CD4-positive, CD25-positive, alpha-beta regulatory T cell (primary cell): Measurements from ENCODE around the gene PAK1. TPM values are rescaled to one million over a fixed set of nuclear protein-coding genes. Genes with fewer than 3 reads are reported as not detected.
A peak's percentile ranks its signal among the peaks of the same experiment; 100 is the strongest.

Source experiments
- ATAC-seq, 2 donors: fragments of 150-1000 bp; cut with Tn5 transposase; one replicate each; pipeline ENCODE4 v1.10.0; 2021; ENCODE audit warnings: low read depth in 2 of 2, moderate number of reproducible peaks in 2 of 2, moderate library complexity in 1 of 2
- DNase-seq, 3 donors: peaks; one replicate each; pipeline versions ENCODE4 v3.0.0 to v3.0.0-alpha.2; 2012 to 2022; ENCODE audit warnings: mixed read lengths in 1 of 3
- H3K27ac ChIP-seq: one replicate; pipeline ENCODE4 v1.7.0; 2013; ENCODE audit warnings: mild to moderate bottlenecking, low read length; ENCODE audit not compliant: insufficient read depth, poor library complexity, severe bottlenecking
- H3K27me3 ChIP-seq: one replicate; pipeline ENCODE4 v1.7.0; 2013; ENCODE audit warnings: low read length; ENCODE audit not compliant: control insufficient read depth, insufficient read depth
- H3K36me3 ChIP-seq: one replicate; pipeline ENCODE4 v1.7.0; 2013; ENCODE audit warnings: mild to moderate bottlenecking, low read length, moderate library complexity; ENCODE audit not compliant: control insufficient read depth, insufficient read depth
- H3K4me1 ChIP-seq: 2 replicates; pipeline ENCODE4 v1.7.0; 2013; ENCODE audit warnings: mild to moderate bottlenecking, low read length; ENCODE audit not compliant: insufficient read depth, control insufficient read depth, poor library complexity, severe bottlenecking
- H3K4me3 ChIP-seq: one replicate; pipeline ENCODE4 v1.7.0; 2013; ENCODE audit warnings: low read depth, mild to moderate bottlenecking, low read length, moderate library complexity
- H3K9me3 ChIP-seq, 2 experiments: 1 replicate in 1 of 2; 2 replicates in 1 of 2; pipeline ENCODE4 v1.7.0; 2013; ENCODE audit warnings: low read length in 2 of 2, mild to moderate bottlenecking in 1 of 2, moderate library complexity in 1 of 2; ENCODE audit not compliant: control insufficient read depth in 2 of 2
- H3K27ac Mint-ChIP-seq, 3 donors: one replicate each; pipeline ENCODE4 v1.8.0; 2020 to 2022; ENCODE audit warnings: mild to moderate bottlenecking in 3 of 3, mixed read lengths in 3 of 3, moderate library complexity in 2 of 3
- H3K27me3 Mint-ChIP-seq: one replicate; pipeline ENCODE4 v1.8.0; 2022; ENCODE audit warnings: mild to moderate bottlenecking, mixed read lengths
- H3K36me3 Mint-ChIP-seq: one replicate; pipeline ENCODE4 v1.8.0; 2020; ENCODE audit warnings: mixed read lengths
- H3K4me1 Mint-ChIP-seq, 4 donors: one replicate each; pipeline ENCODE4 v1.8.0; 2020 to 2022; ENCODE audit warnings: mixed read lengths in 4 of 4, mild to moderate bottlenecking in 1 of 4
- H3K4me3 Mint-ChIP-seq, 4 donors: one replicate each; pipeline ENCODE4 v1.8.0; 2020 to 2022; ENCODE audit warnings: mild to moderate bottlenecking in 4 of 4, mixed read lengths in 4 of 4, moderate library complexity in 3 of 4
- H3K9me3 Mint-ChIP-seq, 7 donors: one replicate each; pipeline ENCODE4 v1.8.0; 2020 to 2022; ENCODE audit warnings: mixed read lengths in 7 of 7, mild to moderate bottlenecking in 3 of 7, moderate library complexity in 2 of 7
- polyA plus RNA-seq, 4 donors: library from polyadenylated mRNA; unstranded; fragments of 300-500 nt; fragmentation: Illumina TruSeq; gene quantifications; one replicate each; pipeline ENCODE4 v1.2.3, GENCODE V29; 2021
- total RNA-seq: library from RNA; stranded (reverse); gene quantifications from one replicate; pipeline ENCODE4 v1.2.3, GENCODE V29; 2022

The PAK1 gene
- total and polyA plus RNA-seq, 5 donors from 2014 or later = 8.0 to 15.3 (median 13.8) TPM

- peaks cover 0 to 2% (median 0%) of the 10 kb centered on the region in 7 donors for H3K9me3 Mint-ChIP-seq
- H3K36me3 ChIP-seq = no peaks in the 10 kb centered on the region
- peak overlapping the region; percentile 82 to 98 (median 92) for H3K4me3 Mint-ChIP-seq
- no peaks in the 10 kb centered on the region for H3K27me3 Mint-ChIP-seq
- peaks cover 4% of the 10 kb centered on the region for H3K36me3 Mint-ChIP-seq
- ATAC-seq (no peak), DNase-seq (no peak)
- H3K27ac ChIP-seq = no peak overlapping the region
- peak overlapping the region; percentile 64 to 95 (median 94) for H3K27ac Mint-ChIP-seq
- peaks cover 21 to 47% (median 34%) of the 10 kb centered on the region in 4 donors for H3K4me1 Mint-ChIP-seq
- peaks cover 36% of the 10 kb centered on the region for H3K4me1 ChIP-seq
- H3K9me3 ChIP-seq = no peaks in the 10 kb centered on the region
- H3K4me3 ChIP-seq = peak overlapping the region; percentile 66
- no peaks in the 10 kb centered on the region for H3K27me3 ChIP-seq
Observed at GRCh38 chr11:77410076-77410827, 63.6 kb downstream of the PAK1 start.

DNA sequence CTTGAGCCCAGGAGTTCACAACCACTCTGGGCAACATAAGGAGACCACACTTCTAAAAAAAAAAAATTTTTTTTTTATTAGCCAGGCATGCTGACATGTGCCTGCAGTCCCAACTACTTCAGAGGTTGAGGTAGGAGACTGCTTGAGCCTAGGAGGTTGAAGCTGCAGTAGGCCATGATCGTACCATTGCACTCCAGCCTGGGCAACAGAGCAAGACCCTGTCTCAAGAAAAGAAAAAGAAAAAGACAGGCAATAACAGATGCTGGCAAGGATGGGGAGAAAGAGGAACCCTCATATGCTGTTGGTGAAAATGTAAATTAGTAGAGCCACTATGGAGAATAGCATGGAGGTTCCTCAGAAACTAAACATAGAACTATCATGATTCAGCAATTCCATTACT lies 64.8 kb downstream of the PAK1 start:
- no peaks in the 10 kb centered on the region for H3K27me3 ChIP-seq
- peak overlapping the region in 1 of 4 donors; percentile 82 for H3K4me3 Mint-ChIP-seq
- no peaks in the 10 kb centered on the region for H3K9me3 ChIP-seq
- ATAC-seq (no peak), DNase-seq (no peak)
- no peak overlapping the region for H3K27ac Mint-ChIP-seq
- H3K27ac ChIP-seq = no peak overlapping the region
- H3K9me3 Mint-ChIP-seq = peaks cover 0 to 2% (median 0%) of the 10 kb centered on the region in 7 donors
- no peaks in the 10 kb centered on the region for H3K27me3 Mint-ChIP-seq
- H3K36me3 Mint-ChIP-seq = peaks cover 4% of the 10 kb centered on the region
- peaks cover 36% of the 10 kb centered on the region for H3K4me1 ChIP-seq
- H3K36me3 ChIP-seq = no peaks in the 10 kb centered on the region
- no peak overlapping the region for H3K4me3 ChIP-seq
- peaks cover 21 to 47% (median 34%) of the 10 kb centered on the region in 4 donors for H3K4me1 Mint-ChIP-seq

- H3K4me1 ChIP-seq = peaks cover 36% of the 10 kb centered on the region
- Mint-ChIP-seq H3K4me1 (peaks cover 21 to 52% (median 39%) of the 10 kb centered on the region in 4 donors), H3K36me3 (peaks cover 13% of the 10 kb centered on the region), H3K27ac (no peak overlapping the region), H3K9me3 (no peaks in the 10 kb centered on the region), H3K4me3 (peak overlapping the region in 1 of 4 donors; percentile 39), H3K27me3 (no peaks in the 10 kb centered on the region)
- H3K9me3 ChIP-seq = no peaks in the 10 kb centered on the region
- DNase-seq (no peak), ATAC-seq (no peak)
- no peaks in the 10 kb centered on the region for H3K27me3 ChIP-seq
- H3K36me3 ChIP-seq = no peaks in the 10 kb centered on the region
- no peak overlapping the region for H3K4me3 ChIP-seq
- H3K27ac ChIP-seq = no peak overlapping the region
Observed at GRCh38 chr11:77407613-77408012, 66.3 kb downstream of the PAK1 start.

GRCh38 chr11:77406396-77406795 lies 67.5 kb downstream of the PAK1 start:
- ATAC-seq = no peak
- no peak overlapping the region for H3K27ac Mint-ChIP-seq
- peaks cover 21 to 44% (median 31%) of the 10 kb centered on the region in 4 donors for H3K4me1 Mint-ChIP-seq
- no peak overlapping the region for H3K4me3 ChIP-seq
- H3K4me1 ChIP-seq = peaks cover 23% of the 10 kb centered on the region
- H3K27me3 Mint-ChIP-seq = no peaks in the 10 kb centered on the region
- no peak overlapping the region for H3K27ac ChIP-seq
- no peaks in the 10 kb centered on the region for H3K9me3 Mint-ChIP-seq
- H3K36me3 ChIP-seq = no peaks in the 10 kb centered on the region
- no peak for DNase-seq
- H3K4me3 Mint-ChIP-seq = no peak overlapping the region
- no peaks in the 10 kb centered on the region for H3K27me3 ChIP-seq
- H3K36me3 Mint-ChIP-seq = peaks cover 16% of the 10 kb centered on the region
- H3K9me3 ChIP-seq = no peaks in the 10 kb centered on the region

- no peak overlapping the region for H3K4me3 Mint-ChIP-seq
- Histone ChIP-seq H3K9me3 (no peaks in the 10 kb centered on the region), H3K27ac (no peak overlapping the region), H3K27me3 (no peaks in the 10 kb centered on the region), H3K4me3 (no peak overlapping the region), H3K36me3 (no peaks in the 10 kb centered on the region), H3K4me1 (peaks cover 7% of the 10 kb centered on the region)
- H3K27me3 Mint-ChIP-seq = no peaks in the 10 kb centered on the region
- H3K27ac Mint-ChIP-seq = peak overlapping the region in 1 of 3 donors; percentile 48
- ATAC-seq (no peak), DNase-seq (no peak)
- peaks cover 16% of the 10 kb centered on the region for H3K36me3 Mint-ChIP-seq
- H3K4me1 Mint-ChIP-seq = peaks cover 0 to 24% (median 12%) of the 10 kb centered on the region in 4 donors
- no peaks in the 10 kb centered on the region for H3K9me3 Mint-ChIP-seq
Observed at GRCh38 chr11:77403211-77403610, 70.7 kb downstream of the PAK1 start.

DNA sequence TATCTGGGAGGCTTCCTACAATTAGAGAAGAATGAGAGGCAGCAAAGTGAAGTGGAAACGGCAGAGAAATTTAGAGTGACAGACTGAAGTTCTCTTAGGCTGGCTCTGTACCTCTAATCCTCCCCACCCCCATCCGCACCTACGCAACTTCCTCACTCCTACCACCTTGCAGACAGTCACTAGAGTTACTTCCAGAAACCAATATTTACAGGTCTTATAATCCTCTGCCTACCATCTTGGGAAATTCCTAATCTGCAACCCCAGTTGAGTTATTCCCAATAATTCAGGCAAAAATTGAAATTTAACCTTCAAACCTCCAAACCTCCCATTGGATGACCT lies 71.7 kb downstream of the PAK1 start:
- no peaks in the 10 kb centered on the region for H3K9me3 ChIP-seq
- H3K27me3 Mint-ChIP-seq = no peaks in the 10 kb centered on the region
- no peaks in the 10 kb centered on the region for H3K27me3 ChIP-seq
- peaks cover 16% of the 10 kb centered on the region for H3K36me3 Mint-ChIP-seq
- H3K27ac Mint-ChIP-seq = no peak overlapping the region
- peaks cover 7% of the 10 kb centered on the region for H3K4me1 ChIP-seq
- no peak for ATAC-seq
- no peak for DNase-seq
- no peaks in the 10 kb centered on the region for H3K9me3 Mint-ChIP-seq
- no peak overlapping the region for H3K4me3 ChIP-seq
- no peak overlapping the region for H3K27ac ChIP-seq
- H3K4me1 Mint-ChIP-seq = peaks cover 0 to 18% (median 9%) of the 10 kb centered on the region in 4 donors
- H3K36me3 ChIP-seq = no peaks in the 10 kb centered on the region
- no peak overlapping the region for H3K4me3 Mint-ChIP-seq

DNA sequence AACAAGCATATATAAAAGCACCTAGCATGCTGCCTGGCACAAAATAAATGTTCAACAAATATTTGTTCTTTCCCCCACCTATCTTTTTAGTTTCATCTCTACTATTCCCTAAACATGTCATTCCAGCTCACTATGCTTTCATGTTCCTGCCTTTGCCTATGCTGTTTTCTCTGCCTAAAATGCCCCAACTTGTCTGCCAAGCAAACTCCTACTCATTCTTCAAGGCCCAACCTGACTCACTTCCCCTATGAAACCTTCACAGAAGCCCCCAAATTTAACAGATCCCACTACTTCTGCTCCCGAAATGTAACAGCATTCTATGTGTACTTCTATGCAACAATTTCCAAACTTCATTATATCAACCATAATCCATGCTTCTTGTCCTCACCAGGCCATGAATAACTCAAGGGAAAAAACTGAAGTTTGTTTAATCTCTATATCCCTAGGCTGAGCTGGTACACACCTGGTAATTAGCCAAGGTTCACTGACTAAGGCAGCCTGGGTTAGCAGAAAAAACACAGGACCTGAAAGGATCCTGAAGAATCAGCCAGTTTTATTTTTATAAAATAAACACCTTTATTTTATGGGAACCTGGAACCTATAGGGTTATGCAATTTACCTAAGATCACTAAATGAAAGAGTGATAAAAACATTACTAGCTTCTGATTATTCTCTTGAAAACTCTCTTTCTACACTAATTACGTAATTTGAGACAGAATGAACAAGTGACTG lies 72.2 kb downstream of the PAK1 start:
- Mint-ChIP-seq H3K4me1 (peaks cover 0 to 17% (median 9%) of the 10 kb centered on the region in 4 donors), H3K27ac (no peak overlapping the region), H3K36me3 (peaks cover 16% of the 10 kb centered on the region), H3K27me3 (no peaks in the 10 kb centered on the region), H3K4me3 (no peak overlapping the region), H3K9me3 (no peaks in the 10 kb centered on the region)
- ATAC-seq (no peak), DNase-seq (no peak)
- H3K4me1 ChIP-seq = peaks cover 7% of the 10 kb centered on the region
- no peak overlapping the region for H3K4me3 ChIP-seq
- H3K27me3 ChIP-seq = no peaks in the 10 kb centered on the region
- H3K27ac ChIP-seq = no peak overlapping the region
- H3K9me3 ChIP-seq = no peaks in the 10 kb centered on the region
- H3K36me3 ChIP-seq = no peaks in the 10 kb centered on the region
